Natural killer cell (primary cell): ENCODE results near the gene THSD4. TPM values are rescaled to one million over a fixed set of nuclear protein-coding genes. Genes with fewer than 3 reads are reported as not detected.

ENCODE experiments used
- ATAC-seq, 3 donors: fragments of 150-1000 bp in 2 of 3; fragments of 200-7000 bp in 1 of 3; cut with Tn5 transposase; 1 replicate in 1 of 3; 2 replicates in 2 of 3; pipeline ENCODE4 v1.10.0; 2021; ENCODE audit warnings: mild to moderate bottlenecking in 2 of 3, moderate library complexity in 2 of 3
- DNase-seq, 2 donors: peaks; one replicate each; pipeline versions ENCODE4 v3.0.0 to v3.0.0-alpha.2; 2013 to 2021; ENCODE audit warnings: mixed read lengths in 1 of 2
- H3K27ac ChIP-seq: one replicate; pipeline ENCODE4 v1.5.1; 2013; ENCODE audit warnings: mild to moderate bottlenecking, low read length
- H3K27me3 ChIP-seq: one replicate; pipeline ENCODE4 v1.6.1; 2013; ENCODE audit warnings: low read length; ENCODE audit not compliant: control insufficient read depth, insufficient read depth
- H3K36me3 ChIP-seq: one replicate; pipeline ENCODE4 v1.6.1; 2013; ENCODE audit warnings: low read length; ENCODE audit not compliant: control insufficient read depth, insufficient read depth
- H3K4me1 ChIP-seq: one replicate; pipeline ENCODE4 v1.6.1; 2013; ENCODE audit warnings: low read length; ENCODE audit not compliant: control insufficient read depth, insufficient read depth
- H3K4me3 ChIP-seq: one replicate; pipeline ENCODE4 v1.5.1; 2013; ENCODE audit warnings: low read length
- H3K9me3 ChIP-seq: one replicate; pipeline ENCODE4 v1.6.1; 2013; ENCODE audit warnings: low read length; ENCODE audit not compliant: control insufficient read depth, insufficient read depth
- H3K27ac Mint-ChIP-seq, 2 donors: one replicate each; pipeline ENCODE4 v1.8.0; 2022; ENCODE audit warnings: mild to moderate bottlenecking in 2 of 2, mixed read lengths in 2 of 2, moderate library complexity in 1 of 2
- H3K27me3 Mint-ChIP-seq, 2 donors: one replicate each; pipeline ENCODE4 v1.8.0; 2022; ENCODE audit warnings: low read depth in 2 of 2, mixed read lengths in 2 of 2
- H3K36me3 Mint-ChIP-seq: one replicate; pipeline ENCODE4 v1.8.0; 2022; ENCODE audit warnings: mixed read lengths
- H3K4me1 Mint-ChIP-seq, 2 donors: one replicate each; pipeline ENCODE4 v1.8.0; 2022; ENCODE audit warnings: mixed read lengths in 2 of 2
- H3K4me3 Mint-ChIP-seq: one replicate; pipeline ENCODE4 v1.8.0; 2022; ENCODE audit warnings: mild to moderate bottlenecking, moderate library complexity, mixed read lengths
- H3K9me3 Mint-ChIP-seq, 2 donors: one replicate each; pipeline ENCODE4 v1.8.0; 2022; ENCODE audit warnings: mixed read lengths in 2 of 2
- WGBS: methylation state at CpG from one replicate; pipeline ENCODE4 v1.1.7; 2013; ENCODE audit warnings: missing lambda C conversion rate; ENCODE audit not compliant: insufficient coverage; 5-methylcytosine and 5-hydroxymethylcytosine counted together
- intact Hi-C: fragments of 100-400 bp; cut with micrococcal nuclease; formaldehyde crosslinking; loops from one replicate; pipeline ENCODE4 v1.14.2; 2022
- total RNA-seq, 4 donors: library from RNA; stranded (reverse); fragments of 120-200 nt in 1 of 4; gene quantifications; one replicate each; pipeline versions ENCODE4 v1.2.3 to v1.2.4, GENCODE V29; 2013 to 2022
- TF ChIP-seq, protein P1 (sequence below): fragments of 200-600 bp; IDR thresholded peaks from one replicate; pipeline ENCODE4 v1.8.0; 2022; ENCODE audit warnings: antibody characterized with exemption

THSD4 gene
- total RNA-seq, 3 donors from 2014 or later (not counting 1 experiment from before 2014, with no cell fraction given), result not detected

DNA sequence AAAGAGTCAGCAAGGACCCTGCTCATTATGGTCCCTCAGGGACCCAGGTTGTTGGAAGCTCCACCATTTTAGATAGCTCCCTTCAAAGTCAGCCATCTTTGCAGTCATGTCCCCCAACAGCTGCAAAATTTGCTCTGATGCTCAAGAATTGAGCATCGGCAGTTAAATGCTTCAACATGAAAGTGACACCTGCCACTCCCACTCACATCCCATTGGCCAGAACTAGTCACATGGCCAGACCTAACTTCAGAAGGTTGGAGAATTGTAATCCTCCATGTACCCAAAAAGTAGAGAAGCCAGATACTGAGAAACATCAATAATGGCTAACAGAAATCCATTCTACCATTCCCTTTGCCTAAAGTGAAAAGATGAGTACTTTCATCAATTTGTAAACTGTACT, 523.6 kb downstream of the THSD4 start:
- Mint-ChIP-seq H3K4me3 (no peak overlapping the region), H3K27me3 (peaks cover 15 to 21% of the 10 kb centered on the region in 2 donors), H3K4me1 (no peaks in the 10 kb centered on the region), H3K9me3 (no peaks in the 10 kb centered on the region), H3K36me3 (no peaks in the 10 kb centered on the region), H3K27ac (no peak overlapping the region)
- Histone ChIP-seq H3K4me3 (no peak overlapping the region), H3K36me3 (no peaks in the 10 kb centered on the region), H3K27me3 (peaks cover 3% of the 10 kb centered on the region), H3K4me1 (no peaks in the 10 kb centered on the region), H3K9me3 (no peaks in the 10 kb centered on the region), H3K27ac (no peak overlapping the region)
- DNase-seq, result no peak
- intact Hi-C loops, result no loop called here
- ATAC-seq, result no peak
- TF ChIP-seq, protein P1, sequence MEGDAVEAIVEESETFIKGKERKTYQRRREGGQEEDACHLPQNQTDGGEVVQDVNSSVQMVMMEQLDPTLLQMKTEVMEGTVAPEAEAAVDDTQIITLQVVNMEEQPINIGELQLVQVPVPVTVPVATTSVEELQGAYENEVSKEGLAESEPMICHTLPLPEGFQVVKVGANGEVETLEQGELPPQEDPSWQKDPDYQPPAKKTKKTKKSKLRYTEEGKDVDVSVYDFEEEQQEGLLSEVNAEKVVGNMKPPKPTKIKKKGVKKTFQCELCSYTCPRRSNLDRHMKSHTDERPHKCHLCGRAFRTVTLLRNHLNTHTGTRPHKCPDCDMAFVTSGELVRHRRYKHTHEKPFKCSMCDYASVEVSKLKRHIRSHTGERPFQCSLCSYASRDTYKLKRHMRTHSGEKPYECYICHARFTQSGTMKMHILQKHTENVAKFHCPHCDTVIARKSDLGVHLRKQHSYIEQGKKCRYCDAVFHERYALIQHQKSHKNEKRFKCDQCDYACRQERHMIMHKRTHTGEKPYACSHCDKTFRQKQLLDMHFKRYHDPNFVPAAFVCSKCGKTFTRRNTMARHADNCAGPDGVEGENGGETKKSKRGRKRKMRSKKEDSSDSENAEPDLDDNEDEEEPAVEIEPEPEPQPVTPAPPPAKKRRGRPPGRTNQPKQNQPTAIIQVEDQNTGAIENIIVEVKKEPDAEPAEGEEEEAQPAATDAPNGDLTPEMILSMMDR, result no peak
- 95% methylated on average over 1 of the region's 1 CpG for WGBS

DNA sequence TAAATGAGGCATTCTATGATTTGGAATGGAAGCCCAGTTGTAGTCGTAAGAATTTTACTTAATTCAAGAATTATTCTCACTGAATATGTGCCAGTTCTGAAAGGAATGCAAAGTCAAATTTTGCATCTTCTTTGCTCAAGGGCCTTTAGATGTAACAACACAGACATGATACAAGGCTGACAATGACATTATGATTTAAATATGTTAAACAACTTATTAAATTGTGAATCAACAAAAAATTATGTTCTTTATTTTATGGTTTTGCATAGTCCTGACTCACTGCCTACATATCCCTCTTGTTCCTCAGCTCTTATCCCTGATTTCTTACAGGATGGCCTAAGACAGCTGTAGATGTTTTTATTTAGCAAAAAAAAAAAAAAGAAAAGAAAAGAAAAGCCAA, 524.2 kb downstream of the THSD4 start:
- Mint-ChIP-seq H3K27me3 (peaks cover 13 to 20% of the 10 kb centered on the region in 2 donors), H3K9me3 (no peaks in the 10 kb centered on the region), H3K4me1 (no peaks in the 10 kb centered on the region), H3K27ac (no peak overlapping the region), H3K36me3 (no peaks in the 10 kb centered on the region), H3K4me3 (no peak overlapping the region)
- Histone ChIP-seq H3K4me1 (no peaks in the 10 kb centered on the region), H3K27ac (no peak overlapping the region), H3K27me3 (peaks cover 3% of the 10 kb centered on the region), H3K4me3 (no peak overlapping the region), H3K36me3 (no peaks in the 10 kb centered on the region), H3K9me3 (no peaks in the 10 kb centered on the region)
- intact Hi-C loops, result no loop called here
- TF ChIP-seq, protein P1, result no peak
- no peak for ATAC-seq
- WGBS, result 100% methylated on average over 1 of the region's 1 CpG
- no peak for DNase-seq

DNA sequence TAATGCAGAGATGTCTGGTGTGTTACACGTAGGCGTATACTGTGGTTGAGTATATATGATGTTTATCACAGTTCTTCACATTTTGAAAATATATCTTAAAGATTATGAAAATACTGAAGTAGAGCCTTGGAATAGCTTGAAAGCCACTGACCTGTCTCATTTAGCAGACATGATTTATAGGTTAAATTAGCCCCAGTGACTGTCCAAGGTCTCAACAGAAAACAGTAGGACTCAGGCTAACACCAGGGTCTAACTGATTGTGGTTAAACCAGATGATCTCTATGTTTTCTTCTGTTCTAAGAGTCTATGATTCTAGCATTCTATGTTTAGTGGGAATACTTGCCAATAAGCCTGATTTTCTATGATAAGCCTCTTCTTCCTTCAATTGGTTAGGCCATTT, 528.6 kb downstream of the THSD4 start:
- Mint-ChIP-seq H3K27ac (no peak overlapping the region), H3K9me3 (no peaks in the 10 kb centered on the region), H3K4me3 (no peak overlapping the region), H3K36me3 (no peaks in the 10 kb centered on the region), H3K27me3 (peaks cover 19 to 45% of the 10 kb centered on the region in 2 donors), H3K4me1 (no peaks in the 10 kb centered on the region)
- no peaks in the 10 kb centered on the region for H3K4me1 ChIP-seq
- no peak for ATAC-seq
- no peak for DNase-seq
- WGBS, result 100% methylated on average over 2 of the region's 2 CpGs
- H3K36me3 ChIP-seq, result no peaks in the 10 kb centered on the region
- H3K27ac ChIP-seq, result no peak overlapping the region
- no peak overlapping the region for H3K4me3 ChIP-seq
- TF ChIP-seq, protein P1, result no peak
- H3K9me3 ChIP-seq, result no peaks in the 10 kb centered on the region
- H3K27me3 ChIP-seq, result peaks cover 2% of the 10 kb centered on the region
- intact Hi-C loops, result no loop called here

DNA sequence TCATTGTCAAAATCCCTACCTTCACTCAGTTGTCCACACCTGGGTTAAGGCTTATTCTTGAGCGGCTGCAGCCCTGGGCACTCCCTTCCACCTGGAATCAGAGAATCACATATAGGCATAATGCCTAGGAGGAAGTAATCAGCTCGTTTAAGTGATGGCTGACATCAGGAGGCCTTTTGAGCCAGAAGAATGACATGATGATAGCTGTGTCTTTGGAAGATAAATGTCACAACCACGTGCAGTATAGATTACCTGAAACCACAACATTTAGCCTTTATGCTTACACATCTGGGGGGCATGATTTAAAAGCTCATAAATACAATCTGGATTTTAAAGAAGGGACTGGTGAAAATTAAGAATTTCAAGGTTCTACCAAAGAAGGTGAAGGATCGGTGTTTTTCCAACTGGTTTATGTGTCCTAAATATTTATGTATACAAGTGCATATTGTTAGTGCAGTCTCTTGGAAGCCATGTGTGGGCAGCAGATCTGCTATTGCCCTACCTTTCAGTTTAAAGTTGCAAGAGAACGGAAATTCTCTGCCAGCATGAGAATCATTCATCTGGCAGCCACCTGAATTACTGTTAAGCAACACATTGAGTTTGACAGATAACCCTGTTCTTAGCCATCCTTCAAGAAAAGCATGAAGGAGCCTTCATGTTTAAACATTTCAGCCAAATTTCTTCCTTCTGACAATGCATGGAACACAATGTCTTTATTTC, 531.7 kb downstream of the THSD4 start:
- DNase-seq (no peak), ATAC-seq (no peak)
- H3K4me1 ChIP-seq, result no peaks in the 10 kb centered on the region
- no peaks in the 10 kb centered on the region for H3K36me3 ChIP-seq
- no peaks in the 10 kb centered on the region for H3K4me1 Mint-ChIP-seq
- no peaks in the 10 kb centered on the region for H3K36me3 Mint-ChIP-seq
- H3K27me3 ChIP-seq, result no peaks in the 10 kb centered on the region
- peaks cover 20 to 51% of the 10 kb centered on the region in 2 donors for H3K27me3 Mint-ChIP-seq
- TF ChIP-seq, protein P1, result no peak
- no peak overlapping the region for H3K4me3 Mint-ChIP-seq
- H3K9me3 ChIP-seq, result no peaks in the 10 kb centered on the region
- H3K27ac ChIP-seq, result no peak overlapping the region
- H3K9me3 Mint-ChIP-seq, result no peaks in the 10 kb centered on the region
- H3K27ac Mint-ChIP-seq, result no peak overlapping the region
- 93% methylated on average over 3 of the region's 5 CpGs for WGBS
- H3K4me3 ChIP-seq, result no peak overlapping the region
- intact Hi-C loops, result no loop called here
